ENCODE results near the gene DCK. TPM values are rescaled to one million over a fixed set of nuclear protein-coding genes. Genes with fewer than 3 reads are reported as not detected.

The DCK gene
- total RNA-seq, 1 donor from 2014 or later, result 15.5 TPM

DNA sequence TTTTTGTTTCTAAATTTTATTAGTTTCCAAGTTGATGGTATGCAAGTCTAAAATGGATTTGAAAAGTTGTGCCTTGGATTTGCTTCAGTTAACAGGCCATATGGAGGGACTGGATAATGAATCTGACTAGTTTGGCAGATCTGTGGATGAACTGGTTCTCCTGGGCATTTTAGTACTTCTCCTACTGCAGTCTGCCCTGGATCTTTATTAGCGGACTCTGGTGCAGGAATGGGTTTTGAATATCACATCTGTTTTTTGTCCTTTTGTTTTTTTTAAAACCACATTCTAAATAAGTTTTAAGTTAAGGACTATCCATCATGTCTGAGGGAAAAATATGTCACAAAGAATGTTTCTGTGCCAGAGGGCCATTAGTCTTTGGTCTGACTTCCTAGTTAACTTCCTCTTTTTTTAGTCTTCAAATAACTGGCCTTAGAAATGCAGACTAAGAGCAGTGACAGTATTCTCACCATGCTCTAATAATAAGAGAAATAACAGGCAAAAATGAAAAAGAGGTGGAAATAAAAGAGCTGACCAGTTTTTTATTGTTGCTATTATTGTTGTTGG is 13.9 kb upstream of the DCK start:
- H3K27ac Mint-ChIP-seq, result no peak overlapping the region
- no peak for DNase-seq (ENCODE audit: extremely low spot score, unreplicated experiment)
- peaks cover 29% of the 10 kb centered on the region for H3K36me3 Mint-ChIP-seq
- no peaks in the 10 kb centered on the region for H3K27me3 Mint-ChIP-seq
- TF ChIP-seq, protein P1, sequence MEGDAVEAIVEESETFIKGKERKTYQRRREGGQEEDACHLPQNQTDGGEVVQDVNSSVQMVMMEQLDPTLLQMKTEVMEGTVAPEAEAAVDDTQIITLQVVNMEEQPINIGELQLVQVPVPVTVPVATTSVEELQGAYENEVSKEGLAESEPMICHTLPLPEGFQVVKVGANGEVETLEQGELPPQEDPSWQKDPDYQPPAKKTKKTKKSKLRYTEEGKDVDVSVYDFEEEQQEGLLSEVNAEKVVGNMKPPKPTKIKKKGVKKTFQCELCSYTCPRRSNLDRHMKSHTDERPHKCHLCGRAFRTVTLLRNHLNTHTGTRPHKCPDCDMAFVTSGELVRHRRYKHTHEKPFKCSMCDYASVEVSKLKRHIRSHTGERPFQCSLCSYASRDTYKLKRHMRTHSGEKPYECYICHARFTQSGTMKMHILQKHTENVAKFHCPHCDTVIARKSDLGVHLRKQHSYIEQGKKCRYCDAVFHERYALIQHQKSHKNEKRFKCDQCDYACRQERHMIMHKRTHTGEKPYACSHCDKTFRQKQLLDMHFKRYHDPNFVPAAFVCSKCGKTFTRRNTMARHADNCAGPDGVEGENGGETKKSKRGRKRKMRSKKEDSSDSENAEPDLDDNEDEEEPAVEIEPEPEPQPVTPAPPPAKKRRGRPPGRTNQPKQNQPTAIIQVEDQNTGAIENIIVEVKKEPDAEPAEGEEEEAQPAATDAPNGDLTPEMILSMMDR (conservative IDR thresholded peaks at IDR 0.05), result no peak
- H3K4me1 Mint-ChIP-seq (ENCODE audit: unreplicated experiment), result peaks cover 10% of the 10 kb centered on the region
- no peak overlapping the region for H3K4me3 Mint-ChIP-seq
- H3K9me3 Mint-ChIP-seq, result no peaks in the 10 kb centered on the region

DNA sequence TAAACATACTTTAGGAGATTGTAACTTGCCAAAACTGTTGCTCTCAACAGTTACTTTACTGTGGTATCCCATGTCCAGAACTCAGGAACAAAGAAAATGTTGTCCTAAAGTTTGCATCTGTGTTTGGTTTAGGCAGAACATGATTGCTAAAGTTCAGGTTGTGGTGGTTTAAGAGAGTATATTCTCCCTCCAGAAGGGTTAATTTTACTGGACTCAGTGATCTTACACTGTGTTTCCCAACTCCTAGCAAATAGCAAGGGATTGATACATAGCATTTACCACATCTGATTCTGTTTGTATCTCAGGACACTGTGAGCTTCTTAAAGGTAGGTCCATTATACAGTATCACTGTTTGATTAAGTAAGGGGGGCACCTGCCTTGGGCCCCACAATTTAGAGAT is 13.3 kb upstream of the DCK start:
- no peak for DNase-seq (ENCODE audit: extremely low spot score, unreplicated experiment)
- Mint-ChIP-seq H3K27me3 (no peaks in the 10 kb centered on the region), H3K9me3 (no peaks in the 10 kb centered on the region), H3K27ac (no peak overlapping the region), H3K36me3 (peaks cover 24% of the 10 kb centered on the region), H3K4me3 (no peak overlapping the region), H3K4me1 (ENCODE audit: unreplicated experiment) (peaks cover 10% of the 10 kb centered on the region)
- TF ChIP-seq, protein P1 (conservative IDR thresholded peaks at IDR 0.05), result no peak

DNA sequence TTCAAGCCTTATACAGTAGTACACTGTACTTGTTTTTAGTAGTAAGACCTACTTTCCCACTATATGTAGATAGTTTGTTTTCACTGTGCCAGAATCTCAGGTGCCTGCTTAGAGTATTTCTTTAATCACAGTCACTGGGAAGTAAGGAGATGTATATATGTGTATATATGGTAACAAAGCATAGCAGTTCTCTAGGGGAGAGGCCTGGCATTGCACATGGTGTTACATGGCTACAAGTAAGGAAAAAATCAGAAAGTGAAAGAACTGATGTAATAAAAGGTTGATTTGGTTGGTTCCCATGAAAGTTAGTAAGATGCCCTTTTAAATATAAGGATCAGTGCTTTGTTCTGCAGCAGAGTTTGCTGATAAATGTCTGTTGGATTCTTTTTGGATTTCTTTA is 9.3 kb upstream of the DCK start:
- peaks cover 9% of the 10 kb centered on the region for H3K36me3 Mint-ChIP-seq
- peaks cover 7% of the 10 kb centered on the region for H3K4me1 Mint-ChIP-seq (ENCODE audit: unreplicated experiment)

DNA sequence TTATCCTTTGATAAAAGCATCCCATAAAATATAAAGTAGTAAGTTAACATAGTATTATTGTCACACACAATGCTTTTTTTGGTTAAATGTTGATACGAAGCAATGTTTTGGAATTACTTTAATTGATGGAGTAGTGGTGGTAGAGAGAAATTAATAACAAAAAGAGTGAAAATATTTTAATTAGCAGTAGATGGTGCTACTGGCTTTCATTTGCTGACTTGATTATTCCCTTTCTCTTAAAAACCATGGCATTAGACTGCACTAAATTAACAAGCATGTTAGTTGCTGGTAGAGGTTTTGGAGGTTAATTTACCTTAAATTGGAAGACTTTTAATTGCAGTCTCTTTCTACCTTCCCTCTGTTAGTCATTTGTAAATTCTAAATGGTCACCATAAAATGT is 8.9 kb upstream of the DCK start:
- H3K27ac Mint-ChIP-seq, result no peak overlapping the region
- no peak overlapping the region for H3K4me3 Mint-ChIP-seq
- TF ChIP-seq, protein P1 (conservative IDR thresholded peaks at IDR 0.05), result no peak
- no peaks in the 10 kb centered on the region for H3K27me3 Mint-ChIP-seq
- H3K9me3 Mint-ChIP-seq, result no peaks in the 10 kb centered on the region
- no peak for DNase-seq (ENCODE audit: extremely low spot score, unreplicated experiment)
- peaks cover 2% of the 10 kb centered on the region for H3K4me1 Mint-ChIP-seq (ENCODE audit: unreplicated experiment)
- H3K36me3 Mint-ChIP-seq, result peaks cover 7% of the 10 kb centered on the region

More for the DNA sequence above, 9.3 kb upstream of the DCK start:
- H3K4me3 Mint-ChIP-seq, result no peak overlapping the region
- H3K27me3 Mint-ChIP-seq, result no peaks in the 10 kb centered on the region
- H3K9me3 Mint-ChIP-seq, result no peaks in the 10 kb centered on the region
- no peak for DNase-seq (ENCODE audit: extremely low spot score, unreplicated experiment)
- TF ChIP-seq, protein P1 (conservative IDR thresholded peaks at IDR 0.05), result no peak
- no peak overlapping the region for H3K27ac Mint-ChIP-seq

DNA sequence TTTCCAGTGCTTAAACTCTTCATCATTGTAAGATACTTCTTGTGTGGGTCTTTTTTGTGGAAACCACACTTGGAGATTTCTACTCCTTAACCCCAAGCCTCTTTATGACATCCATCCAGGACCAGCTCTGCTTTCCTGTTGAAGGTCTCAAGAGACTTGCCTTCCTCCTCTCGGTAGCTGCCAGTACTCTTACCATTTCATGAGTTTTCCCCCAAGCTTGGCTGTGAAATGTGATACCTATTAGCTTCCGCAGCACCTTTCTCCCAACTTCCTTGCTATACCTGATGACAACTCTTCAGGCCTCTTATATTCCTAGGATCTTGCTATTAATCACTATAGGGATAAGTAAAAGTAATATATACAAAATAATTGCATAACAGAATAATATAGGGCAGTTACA is 1.9 kb upstream of the DCK start:
- no peaks in the 10 kb centered on the region for H3K27me3 Mint-ChIP-seq
- H3K4me1 Mint-ChIP-seq (ENCODE audit: unreplicated experiment), result peaks cover 20% of the 10 kb centered on the region
- no peak overlapping the region for H3K27ac Mint-ChIP-seq
- no peak for DNase-seq (ENCODE audit: extremely low spot score, unreplicated experiment)
- no peaks in the 10 kb centered on the region for H3K9me3 Mint-ChIP-seq
- no peak overlapping the region for H3K4me3 Mint-ChIP-seq
- H3K36me3 Mint-ChIP-seq, result peaks cover 6% of the 10 kb centered on the region
- TF ChIP-seq, protein P1 (conservative IDR thresholded peaks at IDR 0.05), result no peak

Measured in type B pancreatic cell (in vitro differentiated cells).